Right lobe of liver (tissue), 6 donors: ENCODE measurements around the gene IGLL1. TPM values are rescaled to one million over a fixed set of nuclear protein-coding genes. Genes with fewer than 3 reads are reported as not detected.
"Not testable (repeated sequence)": the region's sequence is repeated elsewhere in the genome, so short reads cannot be mapped to it uniquely, and the experiment has no call there.

ENCODE experiments used
- ATAC-seq, 4 donors: fragments of 200-7000 bp; cut with Tn5 transposase; one replicate each; pipeline ENCODE4 v1.9.1; 2020; ENCODE audit warnings: mild to moderate bottlenecking in 4 of 4, moderate library complexity in 4 of 4
- DNase-seq, 3 donors: peaks; one replicate each; pipeline ENCODE4 v3.0.0-alpha.2; 2020
- H3K27ac ChIP-seq, 3 donors: fragments of 200-600 bp; one replicate each; pipeline ENCODE4 v1.8.0; 2022
- H3K27me3 ChIP-seq, 2 donors: fragments of 200-600 bp; one replicate each; pipeline ENCODE4 v1.8.0; 2022
- H3K36me3 ChIP-seq, 4 donors: fragments of 200-600 bp; sonication (generic) in 1 of 4; one replicate each; pipeline versions ENCODE4 v1.5.1 to v1.8.0; 2017 to 2022; ENCODE audit warnings: control low read depth in 1 of 4
- H3K4me1 ChIP-seq, 4 donors: fragments of 200-600 bp; sonication (generic) in 1 of 4; one replicate each; pipeline versions ENCODE4 v1.5.1 to v1.8.0; 2017 to 2022; ENCODE audit warnings: control low read depth in 1 of 4
- H3K4me3 ChIP-seq, 3 donors: fragments of 200-600 bp; one replicate each; pipeline ENCODE4 v1.8.0; 2022
- H3K9me3 ChIP-seq, 4 donors: fragments of 200-600 bp; sonication (generic) in 1 of 4; one replicate each; pipeline versions ENCODE4 v1.5.1 to v1.8.0; 2017 to 2022; ENCODE audit warnings: control low read depth in 1 of 4
- POLR2A ChIP-seq: fragments of 450-650 bp; IDR thresholded peaks from one replicate; pipeline ENCODE4 v1.6.1; 2017; ENCODE audit warnings: antibody characterized with exemption, mild to moderate bottlenecking
- WGBS: methylation state at CpG from one replicate; pipeline ENCODE4 v1.1.6; 2018; ENCODE audit warnings: low coverage, low lambda C conversion rate; ENCODE audit not compliant: insufficient coverage; ENCODE audit errors: missing lambda C conversion rate; 5-methylcytosine and 5-hydroxymethylcytosine counted together
- intact Hi-C, 2 donors: fragments of 100-400 bp; cut with DNase I; formaldehyde crosslinking; loops; one replicate each; pipeline versions ENCODE4 v1.11.2 to v1.14.1; 2022
- total RNA-seq, 6 experiments: library from RNA; depleted of rRNA in 2 of 6; stranded (reverse); fragments of >200 nt in 2 of 6; fragmentation: NEBNext Ultra II Directional in 3 of 6; extraction: Animal tissue kit (Norgen Biotek cat#: 25700) in 3 of 6; gene quantifications; one replicate each; pipeline versions ENCODE4 v1.1.0 to v1.2.4, GENCODE V29; 2016 to 2023
- TF ChIP-seq, protein P1 (sequence below), 4 donors: fragments of 200-600 bp in 3 of 4; fragments of 450-650 bp in 1 of 4; IDR thresholded peaks; one replicate each; pipeline versions ENCODE4 v1.5.1 to v1.8.0; 2016 to 2022; ENCODE audit warnings: antibody characterized with exemption in 4 of 4, mild to moderate bottlenecking in 2 of 4
- donor health status: DM: no; HTN: yes; CAD: no.
- donor health status: DM: no; HTN: no; CAD: no.
- donor health status: DM: no; HTN: no; CAD: no.
- donor health status: DM: no; HTN: yes; CAD: no.
- donor health status: DM: no; HTN: yes; CAD: no.

Gene IGLL1
- total RNA-seq, 6 experiments from 2014 or later, result not detected

- H3K9me3 ChIP-seq, result no peaks in the 10 kb centered on the region
- DNase-seq, result no peak
- H3K4me1 ChIP-seq, result no peaks in the 10 kb centered on the region
- TF ChIP-seq, protein P1, sequence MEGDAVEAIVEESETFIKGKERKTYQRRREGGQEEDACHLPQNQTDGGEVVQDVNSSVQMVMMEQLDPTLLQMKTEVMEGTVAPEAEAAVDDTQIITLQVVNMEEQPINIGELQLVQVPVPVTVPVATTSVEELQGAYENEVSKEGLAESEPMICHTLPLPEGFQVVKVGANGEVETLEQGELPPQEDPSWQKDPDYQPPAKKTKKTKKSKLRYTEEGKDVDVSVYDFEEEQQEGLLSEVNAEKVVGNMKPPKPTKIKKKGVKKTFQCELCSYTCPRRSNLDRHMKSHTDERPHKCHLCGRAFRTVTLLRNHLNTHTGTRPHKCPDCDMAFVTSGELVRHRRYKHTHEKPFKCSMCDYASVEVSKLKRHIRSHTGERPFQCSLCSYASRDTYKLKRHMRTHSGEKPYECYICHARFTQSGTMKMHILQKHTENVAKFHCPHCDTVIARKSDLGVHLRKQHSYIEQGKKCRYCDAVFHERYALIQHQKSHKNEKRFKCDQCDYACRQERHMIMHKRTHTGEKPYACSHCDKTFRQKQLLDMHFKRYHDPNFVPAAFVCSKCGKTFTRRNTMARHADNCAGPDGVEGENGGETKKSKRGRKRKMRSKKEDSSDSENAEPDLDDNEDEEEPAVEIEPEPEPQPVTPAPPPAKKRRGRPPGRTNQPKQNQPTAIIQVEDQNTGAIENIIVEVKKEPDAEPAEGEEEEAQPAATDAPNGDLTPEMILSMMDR (IDR thresholded peaks at IDR 0.05), result no peak
- TF ChIP-seq POLR2A, result no peak
- no peaks in the 10 kb centered on the region for H3K27me3 ChIP-seq
- no peak overlapping the region for H3K27ac ChIP-seq
- H3K4me3 ChIP-seq, result no peak overlapping the region
- 71% methylated on average over 4 of the region's 8 CpGs for WGBS
- no peak for ATAC-seq
- intact Hi-C loops, result loop anchor here in 1 of 2 donors (5.0 kb wide), 1 partner anchor 44 kb away; no protein-coding TSS in a partner anchor
- no peaks in the 10 kb centered on the region for H3K36me3 ChIP-seq
Observed at GRCh38 chr22:23548501-23549197, 31.4 kb downstream of the IGLL1 start.

DNA sequence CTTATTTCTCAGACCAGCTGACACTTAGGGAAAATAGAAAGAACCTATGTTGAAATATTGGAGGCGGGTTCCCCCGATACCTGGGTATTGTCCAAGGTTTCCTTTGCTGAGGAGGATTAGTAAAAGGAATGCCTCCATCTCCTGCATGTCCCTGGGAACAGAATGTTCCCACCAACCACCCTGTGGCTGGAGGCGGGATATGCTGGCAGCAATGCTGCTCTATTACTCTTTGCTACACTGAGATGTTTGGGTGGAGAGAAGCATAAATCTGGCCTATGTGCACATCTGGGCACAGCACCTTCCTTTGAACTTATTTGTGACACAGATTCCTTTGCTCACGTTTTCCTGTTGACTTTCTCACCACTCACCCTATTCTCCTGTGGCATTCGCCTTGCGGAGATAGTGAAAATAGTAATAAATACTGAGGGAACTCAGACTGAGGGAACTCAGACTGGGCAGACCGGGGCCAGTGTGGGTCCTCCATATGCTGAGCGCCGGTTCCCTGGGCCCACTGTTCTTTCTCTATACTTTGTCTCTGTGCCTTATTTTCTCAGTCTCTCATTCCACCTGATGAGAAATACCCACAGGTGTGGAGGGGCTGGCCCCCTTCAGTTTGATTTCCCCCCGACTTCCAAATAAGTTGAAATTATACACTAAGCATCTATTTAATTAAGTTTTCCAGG, 32.1 kb downstream of the IGLL1 start:
- no peak for TF ChIP-seq POLR2A
- TF ChIP-seq, protein P1 (IDR thresholded peaks at IDR 0.05), result no peak
- Histone ChIP-seq H3K4me1 (no peaks in the 10 kb centered on the region), H3K4me3 (no peak overlapping the region), H3K27me3 (no peaks in the 10 kb centered on the region), H3K27ac (no peak overlapping the region), H3K9me3 (no peaks in the 10 kb centered on the region), H3K36me3 (no peaks in the 10 kb centered on the region)
- intact Hi-C loops, result loop anchor here in 1 of 2 donors (5.0 kb wide), 1 partner anchor 44 kb away; no protein-coding TSS in a partner anchor
- ATAC-seq (no peak), DNase-seq (no peak)
- 65% methylated on average over 9 of the region's 10 CpGs for WGBS

DNA sequence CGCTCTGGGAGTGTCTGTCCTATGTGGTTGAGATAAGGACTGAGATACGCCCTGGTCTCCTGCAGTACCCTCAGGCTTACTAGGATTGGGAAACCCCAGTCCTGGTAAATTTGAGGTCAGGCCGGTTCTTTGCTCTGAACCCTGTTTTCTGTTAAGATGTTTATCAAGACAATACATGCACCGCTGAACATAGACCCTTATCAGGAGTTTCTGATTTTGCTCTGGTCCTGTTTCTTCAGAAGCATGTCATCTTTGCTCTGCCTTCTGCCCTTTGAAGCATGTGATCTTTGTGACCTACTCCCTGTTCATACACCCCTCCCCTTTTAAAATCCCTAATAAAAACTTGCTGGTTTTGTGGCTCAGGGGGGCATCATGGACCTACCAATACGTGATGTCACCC, 32.7 kb downstream of the IGLL1 start:
- not testable (repeated sequence) for H3K27me3 ChIP-seq, H3K9me3 ChIP-seq, H3K27ac ChIP-seq, H3K4me3 ChIP-seq, DNase-seq, ATAC-seq, H3K4me1 ChIP-seq, H3K36me3 ChIP-seq
- intact Hi-C loops, result loop anchor here in 1 of 2 donors (5.0 kb wide), 1 partner anchor 45 kb away; no protein-coding TSS in a partner anchor
- 60% methylated on average over 2 of the region's 5 CpGs for WGBS

DNA sequence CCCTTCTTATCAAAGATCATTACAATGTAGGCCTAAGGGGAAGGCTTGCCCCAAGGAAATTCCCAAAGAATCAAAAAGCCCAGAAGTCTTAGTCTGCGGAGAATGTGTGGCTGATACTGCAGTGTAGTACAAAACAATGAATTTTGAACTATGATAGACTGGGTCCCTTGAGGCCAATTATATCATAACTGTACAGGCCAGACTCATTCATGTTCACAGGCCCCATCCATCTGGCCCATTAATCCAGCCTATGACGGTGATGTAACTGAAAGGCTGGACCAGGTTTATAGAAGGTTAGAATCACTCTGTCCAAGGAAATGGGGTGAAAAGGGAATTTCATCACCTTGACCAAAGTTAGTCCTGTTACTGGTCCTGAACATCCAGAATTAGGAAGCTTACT, 35.2 kb downstream of the IGLL1 start:
- WGBS, result 82% methylated on average over 2 of the region's 2 CpGs
- Histone ChIP-seq H3K36me3 (no peaks in the 10 kb centered on the region), H3K27ac (no peak overlapping the region), H3K4me1 (no peaks in the 10 kb centered on the region), H3K27me3 (no peaks in the 10 kb centered on the region), H3K4me3 (no peak overlapping the region), H3K9me3 (no peaks in the 10 kb centered on the region)
- no peak for TF ChIP-seq POLR2A
- TF ChIP-seq, protein P1 (IDR thresholded peaks at IDR 0.05), result no peak
- intact Hi-C loops, result loop anchor here in 1 of 2 donors (5.0 kb wide), 1 partner anchor 47 kb away; no protein-coding TSS in a partner anchor
- ATAC-seq (no peak), DNase-seq (no peak)

DNA sequence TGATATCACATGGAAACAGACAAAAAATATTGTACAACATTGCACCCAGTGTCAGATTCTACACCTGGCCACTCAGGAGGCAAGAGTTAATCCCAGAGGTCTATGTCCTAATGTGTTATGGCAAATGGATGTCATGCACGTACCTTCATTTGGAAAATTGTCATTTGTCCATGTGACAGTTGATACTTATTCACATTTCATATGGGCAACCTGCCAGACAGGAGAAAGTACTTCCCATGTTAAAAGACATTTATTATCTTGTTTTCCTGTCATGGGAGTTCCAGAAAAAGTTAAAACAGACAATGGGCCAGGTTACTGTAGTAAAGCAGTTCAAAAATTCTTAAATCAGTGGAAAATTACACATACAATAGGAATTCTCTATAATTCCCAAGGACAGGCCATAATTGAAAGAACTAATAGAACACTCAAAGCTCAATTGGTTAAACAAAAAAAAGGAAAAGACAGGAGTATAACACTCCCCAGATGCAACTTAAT, 36.5 kb downstream of the IGLL1 start:
- ATAC-seq, H3K36me3 ChIP-seq, DNase-seq, H3K27ac ChIP-seq, H3K4me3 ChIP-seq, H3K9me3 ChIP-seq, H3K27me3 ChIP-seq, intact Hi-C loops, H3K4me1 ChIP-seq: not testable (repeated sequence)
- WGBS, result 88% methylated on average over 1 of the region's 1 CpG
